SK-N-MC (cell line): Measurements from ENCODE around the gene MPRIP.

Source experiments
- DNase-seq: peaks from one replicate; pipeline ENCODE4 v3.0.0-alpha.2; 2011; ENCODE audit warnings: low read depth, low spot score
- H3K27ac ChIP-seq: fragments of 200-600 bp; sonication (generic); 2 replicates; pipeline ENCODE4 v1.5.1; 2016; ENCODE audit warnings: mixed run types
- H3K36me3 ChIP-seq: fragments of 200-600 bp; sonication (generic); 2 replicates; pipeline ENCODE4 v1.6.1; 2017; ENCODE audit warnings: antibody characterized with exemption, low read length, mixed read lengths; ENCODE audit not compliant: insufficient read depth
- H3K4me3 ChIP-seq: fragments of 200-600 bp; sonication (generic); 2 replicates; pipeline ENCODE4 v1.5.1; 2016
- H3K9ac ChIP-seq: fragments of 200-600 bp; sonication (generic); 2 replicates; pipeline ENCODE4 v1.8.0; 2017; ENCODE audit warnings: mixed run types, mixed read lengths; ENCODE audit not compliant: insufficient read length
- H3K9me3 ChIP-seq: fragments of 200-600 bp; sonication (generic); 2 replicates; pipeline ENCODE4 v1.6.1; 2017; ENCODE audit warnings: low read depth, mild to moderate bottlenecking, antibody characterized with exemption, low read length, moderate library complexity, mixed read lengths
- EZH2 ChIP-seq: fragments of 200-600 bp; sonication (generic); IDR thresholded peaks from one replicate; pipeline ENCODE4 v1.6.1; 2017; ENCODE audit warnings: antibody characterized with exemption
- FOXP2 ChIP-seq: optimal IDR thresholded peaks from 2 replicates; pipeline ENCODE3; 2011; ENCODE audit warnings: mild to moderate bottlenecking, moderate library complexity; ENCODE audit not compliant: insufficient read depth; ENCODE audit errors: extremely low read length, control extremely low read depth
- POLR2AphosphoS5 ChIP-seq: IDR thresholded peaks from 2 replicates; pipeline ENCODE4 v1.6.1; 2012; ENCODE audit warnings: mild to moderate bottlenecking, low read depth, low read length, borderline replicate concordance

MPRIP gene

GRCh38 chr17:17237026-17237799 lies 195.0 kb downstream of the MPRIP start, which contains the start of gene FLCN:
FLCN (minus strand) TSS chr17:17237168; CDS start chr17:17228137, 9,031 bp downstream.
- Histone ChIP-seq H3K27ac (peak within 1 kb of the TSS; percentile 98), H3K4me3 (peak within 1 kb of the TSS; percentile 95), H3K9me3 (no peaks in the 10 kb centered on the region), H3K36me3 (peaks cover 6% of the 10 kb centered on the region; the same call in 1 of the 2 replicates), H3K9ac (peak within 1 kb of the TSS; percentile 100)
- TF ChIP-seq EZH2 (no peak), POLR2AphosphoS5 (peak; percentile 76), FOXP2 (no peak)
- DNase-seq, result peak; percentile 57

GRCh38 chr17:17239832-17240231 lies 197.6 kb downstream of the MPRIP start:
- Histone ChIP-seq H3K9me3 (no peaks in the 10 kb centered on the region), H3K36me3 (no peaks in the 10 kb centered on the region), H3K9ac (peak overlapping the region; percentile 7), H3K4me3 (no peak overlapping the region), H3K27ac (no peak overlapping the region)
- DNase-seq, result no peak
- TF ChIP-seq FOXP2, result no peak
- TF ChIP-seq EZH2, result no peak
- no peak for TF ChIP-seq POLR2AphosphoS5

GRCh38 chr17:17241656-17242055 lies 199.4 kb downstream of the MPRIP start:
- no peak for DNase-seq
- no peaks in the 10 kb centered on the region for H3K9me3 ChIP-seq
- H3K4me3 ChIP-seq, result no peak overlapping the region
- H3K27ac ChIP-seq, result no peak overlapping the region
- no peak overlapping the region for H3K9ac ChIP-seq
- no peak for TF ChIP-seq FOXP2
- no peak for TF ChIP-seq POLR2AphosphoS5
- no peak for TF ChIP-seq EZH2
- H3K36me3 ChIP-seq, result peaks cover 7% of the 10 kb centered on the region

GRCh38 chr17:17242246-17242645 lies 200.0 kb downstream of the MPRIP start:
- H3K4me3 ChIP-seq, result no peak overlapping the region
- no peaks in the 10 kb centered on the region for H3K9me3 ChIP-seq
- H3K27ac ChIP-seq, result no peak overlapping the region
- no peak for DNase-seq
- no peak overlapping the region for H3K9ac ChIP-seq
- H3K36me3 ChIP-seq, result peaks cover 12% of the 10 kb centered on the region
- TF ChIP-seq EZH2 (no peak), FOXP2 (no peak), POLR2AphosphoS5 (no peak)
